GM18861 (cell line): ENCODE results near the gene ABCD3.

Source experiments
- ATAC-seq: cut with Tn5 transposase; IDR thresholded peaks from one replicate; pipeline ENCODE4 v1.9.1; 2021; ENCODE audit not compliant: unreplicated experiment

The ABCD3 gene

DNA sequence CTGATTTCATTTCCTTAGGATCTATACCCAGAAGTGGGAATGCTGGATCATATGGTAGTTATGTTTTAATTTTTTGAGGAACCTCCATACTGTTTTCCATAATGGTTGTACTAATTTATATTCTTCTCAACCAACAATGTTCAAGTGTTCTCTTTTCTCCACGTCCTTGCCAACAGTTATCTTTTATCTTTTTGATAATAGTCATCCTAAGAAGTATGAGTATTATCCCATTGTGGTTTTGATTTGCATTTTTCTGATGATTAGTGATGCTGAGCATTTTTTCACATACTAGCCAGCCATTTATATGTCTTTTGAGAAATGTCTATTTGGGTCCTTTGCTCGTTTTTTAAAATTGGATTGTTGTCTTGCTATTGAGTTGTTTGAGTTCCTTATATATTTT lies 38.5 kb downstream of the ABCD3 start:
- ATAC-seq = no peak

DNA sequence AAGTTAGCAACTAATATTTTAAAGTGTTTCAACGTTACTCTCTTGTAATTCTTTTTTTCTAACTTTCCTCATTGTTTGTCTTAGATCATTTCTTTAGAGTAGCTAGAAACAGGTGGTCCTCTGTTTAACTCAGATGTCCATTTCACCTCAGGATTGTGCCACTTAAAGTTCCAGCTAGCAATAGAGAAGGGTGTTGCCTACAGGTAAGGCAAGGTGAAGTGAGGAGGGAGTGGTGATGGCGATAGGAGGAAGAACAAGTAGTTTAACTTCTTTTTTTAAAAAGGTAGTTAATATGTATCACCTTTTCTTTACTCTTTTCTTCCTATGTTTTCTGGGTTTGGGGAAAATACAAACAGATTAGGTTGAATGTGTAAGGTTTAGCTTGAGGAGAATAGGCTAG lies 44.4 kb downstream of the ABCD3 start:
- ATAC-seq = no peak

DNA sequence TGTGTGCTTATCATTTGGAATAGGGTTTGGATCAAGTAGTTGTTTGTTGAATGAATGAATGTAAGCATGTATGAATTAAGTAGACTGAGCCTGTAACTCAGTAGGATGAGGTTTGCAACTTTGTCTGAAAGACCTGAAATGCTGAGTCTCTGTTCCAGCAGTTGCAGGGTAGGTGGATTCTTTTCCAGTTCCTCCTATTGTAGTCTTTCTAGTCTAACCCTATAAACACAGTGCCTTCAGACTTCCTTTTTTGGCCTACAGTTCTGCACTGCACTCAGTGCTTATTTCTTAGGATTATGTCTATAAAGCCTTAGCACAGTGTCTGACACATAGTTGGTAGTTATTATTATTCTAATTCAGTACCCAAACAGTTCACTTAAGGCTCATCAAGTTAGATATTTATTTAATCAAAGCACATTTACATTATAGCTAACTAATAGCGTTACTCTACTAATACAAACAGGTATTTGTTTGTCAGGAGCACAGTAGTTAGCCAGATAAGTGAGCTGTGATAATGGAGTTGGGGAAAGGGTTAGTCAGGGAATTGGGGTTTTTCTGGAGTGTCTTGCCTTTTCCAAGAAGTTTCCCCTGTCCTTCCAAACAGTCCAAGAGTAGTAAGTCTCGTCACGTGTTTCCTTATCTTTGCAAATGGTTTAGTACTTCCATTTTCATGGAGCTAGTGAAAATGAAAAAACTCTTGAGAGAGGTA lies 45.0 kb downstream of the ABCD3 start:
- no peak for ATAC-seq

DNA sequence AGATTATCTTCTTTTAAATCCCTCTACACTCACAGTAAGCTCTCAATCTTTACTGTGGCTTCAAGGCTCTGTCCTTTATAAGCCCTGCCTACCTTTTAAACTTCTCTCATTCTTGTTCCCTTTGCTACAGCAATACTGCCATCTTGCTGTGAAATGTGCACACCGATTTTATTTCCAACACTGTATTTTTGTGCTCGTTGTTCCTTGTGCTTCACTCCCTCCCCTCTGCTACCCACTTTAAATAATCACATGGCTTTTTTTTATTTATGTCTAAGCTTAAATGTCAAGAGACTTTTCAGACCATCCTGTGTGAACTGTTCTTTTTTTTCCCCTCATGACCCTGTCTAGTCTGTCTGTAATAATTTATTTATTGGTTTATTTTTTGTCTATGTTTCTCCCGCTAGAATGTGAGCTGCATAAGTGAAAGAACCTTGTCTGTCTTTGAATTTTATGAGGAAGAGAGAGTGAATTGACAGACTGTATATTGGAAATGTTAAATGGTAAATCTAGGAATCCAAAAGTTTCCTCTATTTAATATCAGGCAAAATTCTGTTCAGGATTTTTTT lies 45.7 kb downstream of the ABCD3 start:
- peak; percentile 72 for ATAC-seq

DNA sequence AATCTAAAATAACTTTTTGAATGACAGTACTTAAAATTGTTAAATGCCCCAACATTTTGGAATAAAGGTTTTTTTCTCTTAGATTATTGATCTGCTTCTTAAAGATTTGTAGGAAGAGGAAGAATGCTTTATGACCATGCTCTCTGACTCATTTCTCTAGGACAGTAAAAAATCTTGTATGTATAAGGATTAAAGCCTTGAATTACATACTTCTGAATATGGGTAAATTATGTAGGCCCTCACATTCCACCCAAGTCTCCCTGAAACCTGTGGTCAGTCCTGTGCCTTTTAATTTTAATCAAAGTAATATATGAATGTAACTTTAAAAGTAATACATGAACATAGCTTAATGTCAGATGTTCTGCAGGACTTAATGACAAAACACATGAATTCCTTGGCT lies 50.5 kb downstream of the ABCD3 start:
- no peak for ATAC-seq

DNA sequence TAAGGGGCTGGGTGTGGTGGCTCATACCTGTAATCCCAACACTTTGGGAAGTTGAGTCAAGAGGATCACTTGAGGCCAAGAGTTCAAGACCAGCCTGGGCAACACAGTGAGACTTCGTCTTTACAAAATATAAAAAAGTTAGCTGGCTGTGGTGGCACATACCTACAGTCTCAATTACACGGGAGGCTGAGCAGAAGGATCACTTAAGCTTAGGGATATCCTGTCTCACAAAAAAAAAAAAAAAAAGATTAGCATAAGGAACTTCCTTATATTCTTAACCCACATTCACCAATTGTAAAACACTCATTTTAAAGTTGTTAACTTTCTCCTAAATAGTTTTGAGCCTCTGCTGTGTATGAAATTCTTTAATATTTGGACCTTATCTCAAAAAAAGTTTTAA lies 53.1 kb downstream of the ABCD3 start:
- ATAC-seq = no peak

DNA sequence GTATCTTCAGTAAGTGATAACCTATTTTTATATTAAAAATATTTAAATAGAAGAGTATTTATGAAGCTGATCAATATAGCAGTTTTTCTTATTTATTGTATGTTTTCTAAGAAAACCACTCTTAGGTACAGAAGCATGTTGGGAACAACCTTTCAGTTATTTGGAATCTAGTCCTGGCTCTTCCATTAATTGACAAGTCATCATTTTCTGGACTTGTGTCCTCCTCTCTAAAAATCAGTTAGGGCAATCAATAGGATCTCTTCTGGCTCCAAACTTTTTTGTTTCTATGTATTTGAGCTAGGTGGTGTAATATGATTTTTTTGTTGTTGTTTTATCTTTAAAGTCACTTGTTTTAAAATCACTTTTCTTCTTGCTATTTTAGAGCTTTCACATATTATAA lies 57.0 kb downstream of the ABCD3 start:
- no peak for ATAC-seq

DNA sequence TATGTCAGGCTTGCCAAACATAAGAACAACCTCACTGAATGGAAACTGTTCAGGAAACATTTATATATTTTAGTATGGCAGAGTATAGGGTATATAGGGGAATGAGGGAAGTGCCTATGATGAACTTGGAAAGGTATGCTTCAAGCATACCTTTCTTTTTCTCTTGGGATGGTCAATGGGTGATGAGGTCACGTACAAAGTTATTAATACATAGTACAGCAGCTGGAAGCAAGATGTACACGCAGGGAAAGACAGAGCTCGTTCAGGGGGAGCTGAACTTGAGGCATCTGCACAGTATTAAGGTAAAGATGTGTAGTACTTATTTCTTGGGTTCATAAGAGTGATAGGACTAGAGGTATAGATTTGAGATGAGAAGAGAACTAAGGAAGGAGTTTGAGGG lies 61.5 kb downstream of the ABCD3 start:
- no peak for ATAC-seq

DNA sequence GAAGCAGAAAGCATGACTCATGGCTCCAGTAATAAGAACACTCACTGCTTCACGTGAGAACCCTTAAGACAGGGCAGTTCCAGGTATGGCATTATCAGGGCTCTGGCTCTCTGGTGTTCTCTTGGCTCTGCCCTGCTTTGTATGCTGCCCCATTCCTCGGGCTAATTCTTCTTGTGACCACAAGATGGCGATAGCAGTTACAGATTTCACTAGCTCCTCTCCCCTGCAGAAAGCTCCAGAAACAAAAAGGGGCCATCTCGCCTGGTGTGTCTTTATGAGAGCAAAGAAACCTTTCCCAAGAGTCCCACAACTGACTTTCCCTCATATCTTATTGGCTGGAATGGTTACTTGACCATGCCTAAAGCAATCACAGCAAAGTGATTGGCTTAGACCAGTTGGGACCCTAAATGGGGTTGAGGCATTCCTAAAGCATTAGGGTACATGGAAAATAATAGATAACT lies 63.3 kb downstream of the ABCD3 start:
- peak; percentile 92 for ATAC-seq

DNA sequence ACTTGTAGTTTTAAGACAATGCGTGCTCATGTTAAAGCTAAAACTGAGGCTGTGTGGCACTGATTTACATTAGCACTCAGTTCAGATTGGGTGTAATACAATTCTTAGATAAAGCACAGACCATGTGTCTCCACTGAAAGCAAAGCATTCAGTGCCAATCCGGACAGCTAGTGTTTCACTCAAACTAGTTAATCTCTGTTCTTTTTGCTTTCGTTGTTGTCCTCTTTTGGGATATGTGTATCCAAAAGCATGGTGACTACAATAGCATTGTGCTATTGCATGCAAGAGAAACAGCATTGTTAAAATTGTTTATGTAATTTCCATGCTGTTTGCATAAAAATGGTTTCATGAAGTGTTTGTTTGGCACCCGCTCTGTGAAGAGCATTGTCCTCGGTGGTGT lies 68.8 kb downstream of the ABCD3 start:
- no peak for ATAC-seq

DNA sequence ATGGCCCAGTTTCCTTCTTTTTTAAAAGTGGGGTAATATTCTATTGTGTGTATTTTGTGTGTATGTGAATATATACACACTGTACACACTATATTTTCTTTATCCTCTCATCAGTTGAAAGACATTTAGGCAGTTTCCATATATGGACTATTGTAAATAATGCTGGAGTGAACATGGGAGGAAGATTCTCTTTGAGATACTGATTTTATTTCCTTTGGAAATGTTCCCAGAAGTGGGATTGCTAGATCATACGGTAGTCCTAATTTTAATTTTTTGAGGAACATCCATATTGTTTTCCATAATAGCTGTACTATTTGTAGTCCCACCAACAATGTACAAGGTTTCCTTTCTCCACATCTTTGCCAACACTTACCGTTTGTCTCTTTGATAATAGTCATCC lies 72.4 kb downstream of the ABCD3 start:
- ATAC-seq = no peak

DNA sequence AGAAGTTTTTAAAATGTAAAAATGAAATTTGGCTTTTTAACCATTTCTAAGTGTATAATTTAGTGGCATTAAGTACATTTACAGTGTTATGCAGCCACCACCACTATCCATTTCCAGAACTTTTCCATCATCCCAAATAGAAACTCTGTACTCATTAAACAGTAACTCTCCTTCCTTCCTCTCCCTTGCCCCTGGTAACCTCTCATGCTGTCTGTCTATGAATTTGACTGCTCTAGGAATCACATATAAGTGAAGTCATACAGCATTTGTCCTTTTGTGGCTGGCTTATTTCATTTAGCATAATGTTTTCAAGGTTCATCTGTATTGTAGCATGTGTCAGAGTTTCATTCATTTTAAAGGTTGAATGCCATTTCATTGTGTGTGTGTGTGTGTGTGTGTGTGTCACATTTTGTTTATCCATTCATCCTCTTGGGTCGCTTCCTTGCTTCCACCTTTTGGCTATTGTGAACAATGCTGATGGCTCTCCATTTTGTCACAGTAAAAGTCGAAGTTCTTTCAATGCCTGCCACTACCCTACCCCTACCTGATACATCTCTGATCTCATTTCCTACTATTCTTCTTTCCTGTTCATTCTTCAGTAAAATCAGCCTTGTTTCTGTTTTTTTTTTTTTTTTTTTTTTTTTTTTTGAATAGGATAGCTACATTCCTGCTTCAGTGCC lies 78.0 kb downstream of the ABCD3 start:
- ATAC-seq = no peak

DNA sequence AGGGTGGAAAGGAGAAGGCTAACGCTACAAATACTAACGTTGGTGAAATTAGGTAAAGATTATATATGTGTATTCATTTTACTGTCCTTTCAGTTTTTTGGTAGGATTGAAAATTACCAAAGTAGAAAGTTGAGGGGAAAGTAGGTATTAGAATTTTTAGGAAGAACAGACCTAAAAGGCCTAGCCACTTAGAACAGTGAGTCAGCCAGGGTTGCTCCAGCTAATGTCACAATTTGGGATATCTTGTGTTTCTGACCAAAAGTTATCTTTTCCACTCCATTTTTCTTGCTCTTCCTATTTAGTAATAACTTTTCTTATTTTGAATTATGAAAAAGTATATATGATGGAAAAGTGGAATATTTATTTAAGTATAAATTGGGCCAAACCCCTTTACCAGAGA lies 83.2 kb downstream of the ABCD3 start:
- no peak for ATAC-seq

DNA sequence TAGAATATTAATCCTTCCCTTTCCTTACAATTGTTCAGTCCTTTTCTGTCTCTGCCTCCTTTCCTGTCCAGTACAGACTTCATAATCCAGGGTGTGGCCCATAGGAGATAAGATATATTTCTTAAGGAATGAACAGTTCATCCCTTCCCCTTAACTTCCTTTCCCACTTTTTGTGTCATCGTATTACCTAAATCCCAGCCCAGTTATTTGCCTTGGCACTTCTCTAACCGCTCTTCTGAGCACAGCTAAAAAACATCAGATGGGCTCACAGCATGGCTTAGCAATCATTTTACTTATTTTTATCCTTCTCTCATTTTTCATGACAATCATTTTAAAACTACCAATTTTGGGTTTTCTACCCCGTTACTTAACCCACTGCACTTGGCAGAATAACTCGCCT lies 83.7 kb downstream of the ABCD3 start:
- no peak for ATAC-seq

DNA sequence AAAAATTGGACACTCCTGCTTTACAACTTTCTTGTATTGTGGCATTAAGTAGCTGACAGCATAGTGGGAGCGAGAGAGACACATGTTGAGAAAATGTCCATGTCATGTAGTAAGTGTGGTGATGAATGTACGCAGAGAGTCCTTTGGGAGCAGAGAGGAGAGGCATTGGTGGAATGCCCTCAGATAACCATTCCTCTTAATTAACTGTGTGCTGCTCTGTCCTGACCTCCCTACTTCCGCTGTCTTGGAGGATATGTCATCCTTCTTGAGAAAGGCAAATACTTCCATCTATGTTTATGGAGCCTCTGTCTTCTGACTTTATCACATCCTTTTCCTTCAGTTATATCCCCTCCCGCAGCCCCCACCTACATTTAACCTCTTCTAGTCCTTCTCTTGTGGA lies 85.0 kb downstream of the ABCD3 start:
- ATAC-seq = no peak

DNA sequence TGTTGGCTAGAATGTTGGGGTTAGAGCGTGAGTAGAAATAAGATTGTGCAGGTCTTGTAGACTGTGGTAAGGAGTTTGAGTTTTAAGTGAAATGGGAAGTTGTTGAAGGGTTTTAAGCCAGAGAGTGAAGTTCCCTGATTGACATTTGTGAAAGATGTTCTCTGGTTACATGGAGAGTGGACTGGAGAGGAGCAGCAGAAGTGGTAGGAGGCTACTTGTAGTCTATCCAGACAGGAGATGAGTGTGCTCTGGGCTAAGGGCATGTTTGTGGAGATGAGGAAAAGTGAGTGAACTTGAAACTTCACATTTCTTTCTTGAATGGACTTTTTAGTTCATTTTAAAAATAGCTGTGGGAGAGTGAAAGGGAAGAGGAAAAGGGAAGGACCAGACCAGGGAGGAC lies 86.4 kb downstream of the ABCD3 start:
- no peak for ATAC-seq

DNA sequence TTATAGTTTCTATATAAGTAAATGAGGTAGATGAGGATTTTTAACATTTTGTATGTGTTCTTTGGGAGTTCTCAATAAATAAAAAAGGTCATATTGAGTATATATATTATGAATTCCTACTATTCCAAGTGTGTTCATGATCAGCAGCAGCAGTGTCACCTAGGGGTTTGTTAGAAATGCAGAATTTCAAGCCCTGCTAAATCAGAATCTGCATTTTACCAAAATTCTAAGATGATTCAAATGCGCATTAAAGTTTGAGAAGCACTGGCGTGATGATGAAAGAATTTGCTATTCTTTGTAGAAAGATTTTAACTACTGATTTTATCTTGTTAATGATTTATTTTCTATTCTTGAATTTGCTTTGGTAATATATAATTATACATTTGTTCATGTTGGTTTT lies 94.6 kb downstream of the ABCD3 start:
- ATAC-seq = no peak

DNA sequence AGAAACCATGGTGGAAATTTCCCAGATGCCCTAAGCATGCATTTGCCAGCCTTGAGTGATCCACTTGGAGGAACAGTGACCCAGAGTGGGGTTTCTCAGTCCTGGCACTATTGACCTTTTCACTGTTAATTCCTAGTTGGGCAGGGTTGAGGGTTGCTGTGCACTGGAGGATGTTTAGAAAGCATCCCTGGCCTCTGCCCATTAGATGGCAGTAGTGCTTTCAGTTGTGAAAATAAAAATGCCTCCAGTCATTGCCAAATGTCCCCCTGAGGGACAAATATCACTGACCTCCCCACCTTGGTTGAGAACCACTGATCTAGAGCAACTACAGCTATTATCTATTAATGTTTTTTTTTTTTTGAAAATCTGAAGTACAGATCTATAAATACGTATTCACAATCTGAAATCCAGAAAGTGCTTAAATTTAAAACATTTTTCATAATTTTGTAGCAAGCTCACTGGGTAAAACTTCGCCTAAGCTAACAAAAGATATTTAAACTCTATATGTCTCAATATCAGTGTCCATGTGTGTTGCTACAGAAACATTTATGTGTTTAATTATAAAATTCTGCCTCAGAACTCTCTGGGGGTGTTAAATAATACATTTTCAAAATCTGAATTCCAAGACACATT lies 96.0 kb downstream of the ABCD3 start:
- ATAC-seq = peak; percentile 52

DNA sequence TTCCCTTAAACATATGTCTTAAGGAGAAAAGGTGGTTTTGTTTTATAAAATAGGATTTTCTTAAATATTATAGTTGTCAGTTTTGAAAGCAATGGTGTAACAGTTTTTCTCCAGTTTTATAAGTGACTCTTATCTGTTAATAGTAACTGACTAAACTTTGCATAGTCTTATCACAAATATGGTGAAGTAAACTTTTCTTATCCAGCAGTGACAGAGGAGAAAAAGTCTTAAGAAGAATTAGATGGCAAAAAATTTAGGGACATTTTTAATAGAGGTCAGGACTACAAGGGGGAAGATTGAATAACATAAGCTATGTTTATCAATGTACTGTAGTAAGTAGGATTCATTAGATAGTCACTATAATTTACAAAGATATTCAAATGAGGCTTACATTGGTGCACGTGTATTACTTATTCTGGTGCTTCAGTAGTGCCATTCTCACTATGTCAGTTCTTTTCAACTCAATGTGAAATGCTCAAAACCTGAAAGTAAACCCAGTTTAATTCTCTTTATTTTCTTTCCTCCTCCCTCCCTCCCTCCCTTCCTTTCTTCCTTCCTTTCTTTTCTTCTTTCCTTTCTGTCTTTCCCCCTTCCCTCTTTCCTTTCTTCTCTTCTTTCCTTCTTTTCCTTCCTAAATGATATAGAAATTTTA lies 97.2 kb downstream of the ABCD3 start:
- ATAC-seq = no peak

DNA sequence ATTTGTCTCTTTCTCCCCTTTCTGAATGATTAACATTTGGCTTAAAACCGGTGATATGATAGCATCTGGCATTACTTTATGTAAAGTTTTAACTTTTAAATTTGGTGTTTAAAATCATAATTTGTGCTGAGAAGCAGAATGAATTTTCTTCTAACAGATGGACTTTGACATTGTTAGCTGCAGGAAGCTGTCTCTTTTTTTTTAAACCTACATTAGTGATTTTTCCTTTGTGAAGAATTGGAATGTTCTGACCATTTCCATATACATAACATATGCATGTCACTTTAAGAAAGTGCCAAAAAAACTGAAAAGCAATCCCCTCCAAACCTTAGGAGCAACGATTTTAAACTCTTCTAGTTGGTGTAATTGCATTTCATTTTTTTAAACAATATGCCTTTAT lies 101.2 kb downstream of the ABCD3 start:
- ATAC-seq = no peak

DNA sequence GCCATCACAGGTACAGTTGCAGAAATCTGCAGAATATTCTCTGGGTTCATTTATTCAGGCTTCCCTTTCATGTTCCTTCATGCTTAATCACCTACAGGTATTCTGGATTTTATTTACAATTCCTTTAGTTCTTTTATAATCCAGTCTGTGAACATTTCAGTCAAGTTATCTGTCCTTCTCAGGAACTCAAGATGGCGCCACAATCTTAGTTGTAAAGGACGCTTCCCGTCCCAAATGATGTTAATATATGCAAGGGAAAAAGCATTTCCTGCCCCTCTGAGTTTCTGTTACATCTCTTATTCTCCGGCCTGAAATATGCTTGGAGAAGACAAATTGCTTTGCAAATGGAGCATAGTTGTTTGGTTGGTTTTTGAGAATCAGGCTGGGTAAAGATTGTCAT lies 104.1 kb downstream of the ABCD3 start:
- no peak for ATAC-seq

DNA sequence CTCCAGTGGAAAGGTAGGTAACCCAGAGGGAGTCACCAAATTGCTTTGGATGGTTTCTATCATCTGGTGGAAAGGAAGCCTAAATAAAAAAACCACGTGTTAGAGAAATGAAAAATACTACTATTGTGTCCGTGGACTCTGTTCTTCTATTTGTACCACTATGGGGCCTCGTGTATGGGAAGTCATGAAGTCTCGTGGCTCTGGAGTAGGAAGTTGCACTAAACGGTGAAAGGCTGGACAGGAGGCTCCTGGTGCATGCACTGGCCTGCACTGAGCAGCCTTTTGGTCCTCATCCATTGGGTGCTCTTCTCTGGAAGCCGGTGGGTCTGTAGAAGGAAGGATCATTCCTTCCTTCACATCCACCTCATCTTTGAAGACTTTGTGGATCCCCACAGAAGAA lies 106.3 kb downstream of the ABCD3 start:
- no peak for ATAC-seq
